NOMO-1 treated with DMSO at 0.1 percent for 48 hours (cell line): ENCODE data around the gene GTF3A.

ENCODE experiments used
- DNase-seq: peaks from one replicate; lab custom pipeline; 2025; ENCODE audit not compliant: unreplicated experiment; lab: John Stamatoyannopoulos, UW

Gene GTF3A

GRCh38 chr13:27404680-27405079, 19.7 kb upstream of the GTF3A start:
- no peak for DNase-seq

DNA sequence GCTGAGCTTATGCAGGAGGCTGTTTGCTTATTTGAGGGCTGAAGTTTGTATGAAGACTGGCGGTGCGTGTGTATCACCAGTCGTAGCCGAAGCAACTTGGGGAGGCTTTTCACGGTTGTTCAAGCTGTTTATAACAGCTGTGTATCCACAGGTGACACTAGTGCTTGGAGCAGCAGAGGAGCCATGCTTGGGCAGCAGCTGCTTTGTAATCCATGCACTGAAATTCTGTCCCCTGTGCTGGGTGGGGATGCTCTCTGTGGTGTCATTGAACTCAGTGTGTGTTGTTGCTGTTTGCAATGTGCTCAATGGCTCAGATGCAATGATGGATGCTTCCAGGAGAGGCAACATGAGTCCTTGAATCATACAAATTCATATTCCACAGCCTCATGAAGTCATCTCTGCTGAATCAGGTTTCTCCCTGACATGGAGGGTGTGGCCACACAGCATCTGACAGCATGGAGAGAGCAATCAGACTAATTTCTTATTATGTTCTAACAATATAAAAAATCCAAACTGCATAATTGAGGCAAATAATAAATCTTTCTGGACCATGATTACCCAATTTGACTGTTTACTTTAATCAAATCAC, 18.8 kb upstream of the GTF3A start:
- no peak for DNase-seq

DNA sequence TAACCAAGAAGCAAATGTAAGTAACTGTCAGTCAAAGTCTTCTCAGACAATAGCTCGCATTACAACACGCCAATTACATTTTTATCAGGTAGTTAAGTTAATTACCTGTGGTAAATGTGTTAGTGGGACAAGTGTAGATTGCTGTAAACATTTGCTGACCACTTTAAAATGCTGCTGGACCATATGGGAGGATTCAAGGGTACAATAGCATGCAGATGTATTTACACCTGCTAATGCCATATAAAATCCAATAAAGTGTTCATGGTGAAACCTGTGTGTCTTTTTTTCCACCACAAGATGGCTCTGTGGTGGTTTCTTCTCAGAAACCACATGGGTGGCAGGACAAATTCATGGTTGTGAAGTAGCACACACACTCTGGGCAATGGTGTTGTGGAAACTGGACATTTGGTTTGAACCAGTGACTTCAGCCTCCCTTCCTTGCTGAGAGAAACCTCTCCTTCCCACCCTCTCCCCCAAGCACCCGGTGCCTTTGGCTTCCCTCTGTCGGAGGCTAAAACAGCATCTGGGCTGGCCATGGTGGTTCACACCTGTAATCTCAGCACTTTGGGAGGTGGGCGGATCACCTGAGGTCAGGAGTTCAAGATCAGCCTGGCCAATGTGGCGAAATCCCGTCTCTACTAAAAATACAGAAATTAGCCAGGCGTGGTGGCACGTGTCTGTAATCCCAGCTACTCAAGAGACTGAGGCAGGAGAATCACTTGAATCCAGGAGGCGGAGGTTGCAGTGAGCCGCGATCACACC, 18.1 kb upstream of the GTF3A start:
- DNase-seq: peak; percentile 60

- DNase-seq: no peak
Measured at GRCh38 chr13:27408074-27408473, 16.3 kb upstream of the GTF3A start.

GRCh38 chr13:27409013-27409412, 15.4 kb upstream of the GTF3A start:
- no peak for DNase-seq

DNA sequence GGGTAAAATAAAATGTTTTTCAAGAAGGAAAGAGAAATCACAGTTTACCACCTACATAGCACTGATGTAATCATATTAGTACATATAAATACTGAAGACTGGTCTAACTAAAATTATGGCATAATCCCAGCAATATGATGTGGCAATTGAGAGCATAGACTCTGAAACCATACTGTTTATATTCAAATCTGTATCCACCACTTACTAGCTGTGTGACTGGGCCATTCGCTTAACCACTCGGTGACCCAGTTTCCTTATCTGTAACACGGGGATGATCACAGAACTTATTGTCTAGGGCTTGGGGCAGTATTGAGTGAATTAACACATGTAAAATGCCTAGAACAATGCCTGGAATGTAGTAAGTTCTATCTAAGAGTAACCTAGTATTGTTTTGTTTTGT, 13.1 kb upstream of the GTF3A start:
- no peak for DNase-seq

DNA sequence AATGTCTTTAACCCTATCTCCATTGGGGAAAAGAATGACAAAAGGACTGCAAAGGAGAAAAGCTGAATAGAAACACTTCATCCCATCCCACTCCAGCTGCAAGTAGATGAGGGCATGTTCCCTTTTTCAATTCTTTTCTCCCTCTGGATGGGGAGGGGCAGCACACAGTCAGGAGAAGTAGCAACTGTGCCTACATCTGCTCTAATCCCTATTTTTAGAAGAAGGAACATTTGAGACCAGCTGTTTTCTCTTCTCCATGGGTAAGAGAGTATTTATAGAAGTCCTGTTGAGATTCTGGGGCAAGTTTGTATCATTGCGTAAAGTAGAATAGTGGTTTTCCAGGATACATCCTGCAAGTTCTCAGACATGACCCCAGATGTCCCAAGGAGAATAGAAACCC, 9.3 kb upstream of the GTF3A start:
- DNase-seq: no peak

- DNase-seq: no peak
Measured at GRCh38 chr13:27419328-27419727, 5.1 kb upstream of the GTF3A start.

DNA sequence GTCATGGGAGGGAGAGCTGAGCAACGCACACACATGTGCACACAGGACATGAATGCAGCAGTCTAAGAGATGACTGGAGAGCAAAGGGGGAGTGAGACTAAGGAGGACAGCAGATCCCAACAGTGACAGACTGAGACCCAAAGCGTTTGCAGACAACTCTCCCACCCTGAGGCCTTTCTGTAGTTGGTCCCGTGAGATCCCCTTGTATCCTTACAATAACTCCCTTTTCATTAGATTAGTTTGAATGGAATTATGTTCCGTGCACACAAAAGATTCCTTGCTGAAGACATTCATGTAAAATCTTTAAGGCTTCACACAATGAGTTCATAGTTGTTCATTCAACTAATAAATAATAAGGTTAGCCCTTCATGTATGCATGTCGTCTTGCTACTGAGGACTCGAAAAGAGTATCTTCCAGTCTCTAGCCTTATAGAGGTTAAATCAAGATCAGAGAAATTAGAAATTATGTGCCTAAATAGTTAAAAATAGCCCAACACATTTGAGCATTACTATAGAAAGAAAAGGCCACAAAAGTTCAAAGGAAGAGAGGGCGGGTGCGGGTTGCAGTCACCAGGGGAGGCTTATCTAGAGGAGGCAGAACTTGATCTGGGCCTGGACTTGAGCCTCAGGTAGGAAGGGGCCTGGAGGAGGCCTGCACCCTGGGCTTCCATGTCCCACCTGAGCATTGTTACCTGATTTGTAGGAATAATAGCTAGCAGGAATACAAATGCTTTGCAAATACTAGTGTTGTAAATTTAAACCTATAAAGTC, 3.1 kb upstream of the GTF3A start:
- no peak for DNase-seq

DNA sequence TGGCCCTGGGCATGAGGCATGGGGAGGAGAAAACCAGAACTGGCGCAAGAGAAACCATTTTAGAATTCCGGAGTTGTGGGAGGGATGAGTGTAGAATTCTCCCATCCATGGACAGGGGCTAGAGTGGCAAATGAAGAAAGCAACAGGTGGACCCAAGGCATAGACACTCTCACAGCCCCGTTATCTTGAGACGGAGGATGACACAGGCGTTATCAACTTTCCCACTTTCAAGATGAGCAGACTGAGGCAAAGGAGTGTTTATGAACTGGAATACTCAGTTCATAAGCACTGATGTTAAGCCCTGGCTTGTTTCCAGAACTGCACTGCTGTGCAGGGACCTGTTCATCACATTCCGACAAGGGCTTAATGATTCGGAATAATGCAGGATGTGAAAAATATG, 1.1 kb upstream of the GTF3A start:
- no peak for DNase-seq

GRCh38 chr13:27425158-27425917, 919 bp downstream of the GTF3A start:
- DNase-seq: no peak

DNA sequence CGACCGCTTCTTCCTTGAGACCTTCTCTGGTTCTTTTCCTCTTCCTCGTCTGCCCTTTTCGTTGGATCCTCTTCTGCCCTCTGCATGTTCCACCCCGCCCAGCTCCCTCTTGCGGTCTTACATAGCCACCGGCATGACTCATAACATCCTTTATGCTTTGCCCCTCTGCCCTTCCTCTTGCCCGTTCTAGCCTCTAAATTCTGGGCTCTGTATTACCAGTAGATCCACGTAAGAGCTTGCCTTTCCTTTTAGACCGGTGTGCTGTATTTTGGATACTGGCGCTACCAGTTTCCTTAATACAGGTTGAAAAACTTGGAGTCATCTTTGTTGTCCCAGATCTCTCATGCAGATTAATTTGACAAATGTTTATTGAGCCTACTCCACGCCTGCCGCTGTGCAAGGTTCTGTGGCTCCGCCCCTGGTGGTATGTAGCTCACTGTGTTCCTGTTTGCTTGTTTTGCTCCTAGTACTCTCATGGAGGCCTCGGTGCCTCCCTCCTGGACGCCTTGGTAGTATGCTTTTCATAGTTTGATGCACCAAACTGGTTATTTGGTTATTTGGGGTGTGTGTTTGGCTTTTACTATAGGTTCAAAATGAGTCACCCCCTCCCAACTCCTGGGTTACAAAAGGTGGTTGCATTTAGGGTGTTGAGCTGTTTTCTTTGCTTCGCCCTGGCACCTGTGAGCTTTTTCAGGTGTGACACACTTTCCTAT, 1.7 kb downstream of the GTF3A start:
- DNase-seq: peak; percentile 99

- no peak for DNase-seq
Measured at GRCh38 chr13:27427641-27428040, 3.2 kb downstream of the GTF3A start.

DNA sequence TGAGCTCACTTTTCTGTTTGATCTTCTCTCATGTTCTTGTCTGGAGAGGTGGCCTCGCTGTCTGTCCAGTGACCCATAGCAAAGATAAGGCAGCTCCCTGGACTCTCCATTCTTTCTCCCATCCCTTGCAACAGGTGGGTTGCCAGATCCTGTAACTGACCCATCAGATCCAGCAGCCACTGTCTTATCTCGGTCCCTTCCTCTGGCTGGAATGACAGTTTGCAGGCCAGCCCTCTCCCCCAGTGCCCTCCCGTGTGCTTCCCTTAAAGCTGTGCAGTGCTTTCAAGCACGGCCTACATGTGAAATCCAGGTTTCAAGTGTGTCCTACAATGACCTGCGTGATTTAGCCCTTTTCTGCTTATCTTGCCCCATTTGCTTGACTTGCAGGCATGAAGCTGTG, 3.7 kb downstream of the GTF3A start:
- no peak for DNase-seq

GRCh38 chr13:27432180-27432579, 7.8 kb downstream of the GTF3A start:
- no peak for DNase-seq

DNA sequence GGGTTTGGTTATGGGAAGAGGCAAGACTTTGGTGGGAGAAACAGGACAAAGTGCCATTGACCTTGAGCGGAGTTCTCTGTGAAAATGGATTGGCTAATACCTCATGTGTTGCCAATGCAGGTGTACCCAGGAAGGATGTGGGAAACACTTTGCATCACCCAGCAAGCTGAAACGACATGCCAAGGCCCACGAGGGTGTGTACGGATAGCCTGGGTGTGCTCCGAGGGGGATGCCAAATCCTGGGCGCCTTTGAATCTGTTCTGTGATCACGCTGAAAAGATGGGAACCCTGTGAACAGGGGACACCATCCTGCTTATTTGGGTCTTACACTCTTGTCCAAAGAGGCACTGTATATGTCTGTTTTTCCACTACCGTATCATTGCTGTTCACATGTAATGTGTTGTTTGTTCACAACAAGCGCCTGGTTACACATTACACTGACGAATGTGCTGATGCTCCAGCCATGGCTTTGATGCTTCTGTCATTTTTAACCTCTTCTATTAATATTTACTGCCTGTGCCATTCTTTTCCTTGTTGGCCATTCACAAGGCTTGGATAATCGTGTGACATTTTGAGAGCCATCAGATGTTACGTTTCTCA, 8.3 kb downstream of the GTF3A start:
- DNase-seq: no peak

DNA sequence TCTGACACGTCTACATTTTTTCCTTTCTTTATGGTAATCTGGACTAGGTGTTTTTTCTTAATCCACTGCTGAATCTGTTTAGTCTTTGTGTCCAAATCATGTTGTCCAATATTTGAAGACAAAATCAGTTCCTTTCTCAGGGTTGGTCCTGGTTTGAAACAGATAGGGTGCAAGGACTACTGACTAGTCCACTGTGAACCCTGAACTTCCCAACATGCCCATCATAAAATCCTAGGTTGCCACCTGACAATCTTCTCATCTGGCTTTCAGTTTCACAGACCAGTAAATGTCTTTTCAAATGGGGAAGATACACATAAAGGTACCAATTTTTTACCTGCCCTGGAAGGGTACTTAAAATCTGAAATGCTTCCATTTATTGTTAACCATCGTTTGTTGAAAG, 12.7 kb downstream of the GTF3A start:
- DNase-seq: no peak

GRCh38 chr13:27440408-27440807, 16.0 kb downstream of the GTF3A start:
- no peak for DNase-seq

DNA sequence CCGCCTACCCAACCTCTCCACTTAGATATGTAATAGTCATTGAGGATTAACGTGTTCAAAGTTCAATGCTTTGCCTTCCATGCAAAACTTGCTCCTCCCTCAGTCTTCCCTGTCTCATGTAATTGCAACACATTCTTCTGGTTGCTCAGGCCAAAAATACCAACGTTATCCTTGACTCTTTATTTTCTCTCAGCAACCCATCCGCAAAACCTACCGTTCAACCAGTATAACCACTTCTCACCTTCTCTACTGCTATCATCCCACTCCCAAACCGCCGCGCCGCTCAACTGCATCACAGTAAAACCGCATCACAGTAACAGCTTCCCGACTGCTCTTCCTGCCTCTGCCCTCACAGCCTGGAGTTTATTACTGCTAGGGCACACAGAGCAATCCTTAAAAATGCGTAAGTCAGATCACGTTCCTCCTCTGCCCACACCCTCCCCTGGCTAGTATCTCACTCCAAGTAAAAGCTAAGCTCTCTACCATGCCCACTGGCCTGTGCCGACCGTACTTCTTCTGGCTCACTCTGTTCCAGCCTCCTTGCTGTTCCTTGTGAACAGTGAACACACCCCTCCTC, 17.7 kb downstream of the GTF3A start:
- DNase-seq: no peak

- DNase-seq: no peak
Measured at GRCh38 chr13:27442797-27443196, 18.4 kb downstream of the GTF3A start.
